HCT116 (cell line): Measurements from ENCODE around the gene JAK1. TPM values are rescaled to one million over a fixed set of nuclear protein-coding genes. Genes with fewer than 3 reads are reported as not detected.

Experiments used
- ATAC-seq: fragments of 200-7000 bp; cut with Tn5 transposase; 2 replicates; pipeline ENCODE4 v1.9.1; 2020; ENCODE audit warnings: mild to moderate bottlenecking, moderate library complexity
- BruUV-seq: library from RNA; stranded (reverse); fragments of 400-500 nt; replicated peaks from 2 replicates; lab custom pipeline; 2021; lab: Mats Ljungman, UMichigan
- CTCF ChIA-PET: fragments of 300-600 bp; sonication (Branson Sonifier 250); formaldehyde crosslinking; loops from one replicate; lab custom pipeline; 2021; ENCODE audit warnings: antibody characterized with exemption; lab: Charles Lee
- POLR2A ChIA-PET: fragments of 300-600, 350-600 bp; sonication (Branson Sonifier 250); formaldehyde crosslinking; loops from one replicate; lab custom pipeline; 2021; ENCODE audit warnings: antibody characterized with exemption; lab: Charles Lee
- RAD21 ChIA-PET, 2 experiments: fragments of 300-600 bp; sonication (Branson Sonifier 250); formaldehyde crosslinking; loops; one replicate each; lab custom pipeline; 2023; ENCODE audit warnings: low total read pairs in 2 of 2; ENCODE audit not compliant: uncharacterized antibody in 2 of 2, unreplicated experiment in 2 of 2, low non-redundant PET in 1 of 2; lab: Charles Lee
- DNase-seq: peaks from one replicate; pipeline ENCODE4 v3.0.0-alpha.2; 2010; ENCODE audit warnings: low read depth, low spot score
- H2AFZ ChIP-seq: fragments of 200-600 bp; shearing (Covaris generic), sonication (generic); 2 replicates; pipeline ENCODE4 v1.6.1; 2017; ENCODE audit warnings: low read depth, mixed run types, mixed read lengths, antibody characterized with exemption, low read length; ENCODE audit not compliant: poor library complexity, severe bottlenecking
- H3K27ac ChIP-seq: 2 replicates; pipeline ENCODE4 v1.5.1; 2012; ENCODE audit warnings: low read depth, low read length
- H3K27me3 ChIP-seq: fragments of 200-600 bp; sonication (generic); 2 replicates; pipeline ENCODE4 v1.6.1; 2016; ENCODE audit warnings: mixed run types, low read length, mixed read lengths; ENCODE audit not compliant: insufficient read depth
- H3K36me3 ChIP-seq, 2 experiments: fragments of 200-500 bp in 1 of 2; fragments of 200-600 bp in 1 of 2; sonication (Bioruptor generic) in 1 of 2; sonication (generic) in 1 of 2; 2 replicates each; pipeline versions ENCODE4 v1.5.1 to v1.6.1; 2014 to 2016; ENCODE audit warnings: low read length in 2 of 2, inconsistent platforms in 1 of 2, mixed read lengths in 1 of 2, mixed run types in 1 of 2; ENCODE audit not compliant: insufficient read depth in 2 of 2, control insufficient read depth in 1 of 2
- H3K4me1 ChIP-seq, 2 experiments: fragments of 200-600 bp in 1 of 2; sonication (generic) in 1 of 2; 2 replicates each; pipeline versions ENCODE4 v1.5.1 to v1.6.1; 2012 to 2017; ENCODE audit warnings: low read length in 2 of 2, inconsistent platforms in 1 of 2, mild to moderate bottlenecking in 1 of 2, mixed read lengths in 1 of 2, mixed run types in 1 of 2, moderate library complexity in 1 of 2; ENCODE audit not compliant: insufficient read depth in 2 of 2, control insufficient read depth in 1 of 2
- H3K4me2 ChIP-seq: fragments of 200-600 bp; sonication (generic); 2 replicates; pipeline ENCODE4 v1.6.1; 2017; ENCODE audit warnings: mixed run types, low read length, mixed read lengths
- H3K4me3 ChIP-seq, 2 experiments: fragments of 200-600 bp in 1 of 2; sonication (generic) in 1 of 2; replicated peaks in 1 of 2; 2 replicates each; pipeline ENCODE4 v1.5.1; 2011 to 2016; ENCODE audit warnings: low read length in 2 of 2, control low read depth in 1 of 2, low read depth in 1 of 2, mild to moderate bottlenecking in 1 of 2, mixed read lengths in 1 of 2, mixed run types in 1 of 2
- H3K79me2 ChIP-seq: fragments of 200-600 bp; sonication (generic); 2 replicates; pipeline ENCODE4 v1.6.1; 2017; ENCODE audit warnings: mild to moderate bottlenecking, mixed run types, low read length, moderate library complexity, mixed read lengths; ENCODE audit not compliant: insufficient read depth
- H3K9ac ChIP-seq: fragments of 200-600 bp; sonication (generic); 2 replicates; pipeline ENCODE4 v1.6.1; 2016; ENCODE audit warnings: low read length, mixed read lengths
- H3K9me2 ChIP-seq: fragments of 200-600 bp; sonication (generic), shearing (Covaris generic); 2 replicates; pipeline ENCODE4 v1.6.1; 2017; ENCODE audit warnings: mixed run types, mild to moderate bottlenecking, moderate library complexity; ENCODE audit not compliant: insufficient read depth
- H3K9me3 ChIP-seq, 2 experiments: fragments of 200-500 bp in 1 of 2; fragments of 200-600 bp in 1 of 2; sonication (Bioruptor generic) in 1 of 2; sonication (generic) in 1 of 2; 2 replicates each; pipeline ENCODE4 v1.6.1; 2014 to 2017; ENCODE audit warnings: low read length in 2 of 2, mixed read lengths in 2 of 2, inconsistent platforms in 1 of 2, low read depth in 1 of 2, mild to moderate bottlenecking in 1 of 2, mixed run types in 1 of 2, moderate library complexity in 1 of 2; ENCODE audit not compliant: control insufficient read depth in 1 of 2, insufficient read depth in 1 of 2
- H4K20me1 ChIP-seq: fragments of 200-600 bp; sonication (generic), shearing (Covaris generic); 2 replicates; pipeline ENCODE4 v1.6.1; 2017; ENCODE audit warnings: mixed run types, mild to moderate bottlenecking, moderate library complexity; ENCODE audit not compliant: insufficient read depth
- CEBPB ChIP-seq: IDR thresholded peaks from 2 replicates; pipeline ENCODE4 v1.6.1; 2012; ENCODE audit warnings: low read depth
- ELF1 ChIP-seq: IDR thresholded peaks from 2 replicates; pipeline ENCODE4 v1.6.1; 2012; ENCODE audit warnings: low read depth, borderline replicate concordance
- EZH2 ChIP-seq: fragments of 200-600 bp; sonication (generic); IDR thresholded peaks from 2 replicates; pipeline ENCODE4 v1.6.1; 2017; ENCODE audit warnings: antibody characterized with exemption, mixed run types
- EZH2phosphoT487 ChIP-seq: fragments of 200-600 bp; IDR thresholded peaks from 2 replicates; pipeline ENCODE4 v1.6.1; 2018; ENCODE audit warnings: antibody characterized with exemption, borderline replicate concordance
- JUND ChIP-seq: IDR thresholded peaks from 2 replicates; pipeline ENCODE4 v1.6.1; 2012
- POLR2AphosphoS5 ChIP-seq: IDR thresholded peaks from 2 replicates; pipeline ENCODE4 v1.6.1; 2011; ENCODE audit warnings: mild to moderate bottlenecking, low read depth, low read length, moderate library complexity
- RAD21 ChIP-seq: IDR thresholded peaks from 2 replicates; pipeline ENCODE4 v1.6.1; 2012; ENCODE audit warnings: low read depth, mild to moderate bottlenecking
- SIN3A ChIP-seq: IDR thresholded peaks from 2 replicates; pipeline ENCODE4 v1.6.1; 2012; ENCODE audit warnings: low read depth
- SP1 ChIP-seq: IDR thresholded peaks from 2 replicates; pipeline ENCODE4 v1.6.1; 2012; ENCODE audit warnings: low read depth
- TCF7L2 ChIP-seq: IDR thresholded peaks from 2 replicates; pipeline ENCODE4 v1.7.0; 2011; ENCODE audit warnings: borderline replicate concordance, inconsistent platforms; ENCODE audit not compliant: insufficient read depth, insufficient read length; ENCODE audit errors: extremely low read depth
- YY1 ChIP-seq: IDR thresholded peaks from 2 replicates; pipeline ENCODE4 v1.6.1; 2011; ENCODE audit warnings: low read length, low read depth, moderate library complexity, mild to moderate bottlenecking; ENCODE audit not compliant: insufficient replicate concordance; ENCODE audit errors: extremely low read depth
- ZNF274 ChIP-seq: fragments of 200-500 bp; sonication (Bioruptor generic); IDR thresholded peaks from 2 replicates; pipeline ENCODE4 v1.6.1; 2014; ENCODE audit warnings: mild to moderate bottlenecking, low read depth, low read length, inconsistent platforms
- intact Hi-C: fragments of 100-400 bp; cut with micrococcal nuclease; formaldehyde crosslinking; loops from 2 replicates; pipeline ENCODE4 v1.10.0; 2022
- total RNA-seq: library from RNA; stranded (reverse); gene quantifications from one replicate; pipeline ENCODE4 v1.2.1, GENCODE V29; 2021; ENCODE audit not compliant: unreplicated experiment
- TF ChIP-seq, protein P1 (sequence below): IDR thresholded peaks from 2 replicates; pipeline ENCODE4 v1.6.1; 2012
- TF ChIP-seq, protein P2 (sequence below): IDR thresholded peaks from 2 replicates; pipeline ENCODE4 v1.6.1; 2012
- TF ChIP-seq, protein P3 (sequence below): IDR thresholded peaks from 2 replicates; pipeline ENCODE4 v1.6.1; 2012; ENCODE audit warnings: low read depth
- TF ChIP-seq, protein P4 (sequence below), 3 experiments: fragments of 200-600 bp in 1 of 3; sonication (generic) in 1 of 3; IDR thresholded peaks in 2 of 3; conservative IDR thresholded peaks in 1 of 3; 2 replicates each; pipeline ENCODE4 v1.5.1; 2012 to 2017; ENCODE audit warnings: low read depth in 2 of 3, low read length in 2 of 3, antibody characterized with exemption in 1 of 3, borderline replicate concordance in 1 of 3, control low read depth in 1 of 3, mild to moderate bottlenecking in 1 of 3, mixed read lengths in 1 of 3, mixed run types in 1 of 3, moderate library complexity in 1 of 3; ENCODE audit not compliant: insufficient read depth in 1 of 3
- TF ChIP-seq, protein P5 (sequence below): IDR thresholded peaks from 2 replicates; pipeline ENCODE4 v1.6.1; 2011; ENCODE audit warnings: mild to moderate bottlenecking, low read length, moderate library complexity; ENCODE audit not compliant: insufficient replicate concordance; ENCODE audit errors: extremely low read depth

Gene JAK1
- total RNA-seq, 1 experiment from 2014 or later: 53.2 TPM

DNA sequence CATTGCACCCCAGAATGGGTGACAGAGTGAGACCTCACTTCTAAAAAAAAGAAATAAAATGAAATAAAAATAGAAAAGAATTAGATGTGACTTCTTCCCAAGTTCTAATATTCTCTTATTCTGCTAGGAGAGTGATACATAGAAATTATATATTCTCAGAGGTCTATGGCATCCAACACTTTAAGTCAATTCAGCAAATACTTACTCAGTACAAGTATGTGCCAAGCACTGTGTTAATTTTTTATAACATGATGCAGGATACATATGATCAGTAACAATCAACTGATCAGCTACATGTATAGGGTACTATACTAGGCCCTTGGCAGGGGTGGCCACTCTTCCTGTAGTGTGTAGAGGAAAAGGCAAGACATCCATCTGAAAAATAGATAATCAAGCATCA, 13.0 kb upstream of the JAK1 start (continued):
- TF ChIP-seq YY1: no peak
- TF ChIP-seq CEBPB: no peak
- TF ChIP-seq, protein P1, sequence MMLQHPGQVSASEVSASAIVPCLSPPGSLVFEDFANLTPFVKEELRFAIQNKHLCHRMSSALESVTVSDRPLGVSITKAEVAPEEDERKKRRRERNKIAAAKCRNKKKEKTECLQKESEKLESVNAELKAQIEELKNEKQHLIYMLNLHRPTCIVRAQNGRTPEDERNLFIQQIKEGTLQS: no peak
- no peak for TF ChIP-seq POLR2AphosphoS5

DNA sequence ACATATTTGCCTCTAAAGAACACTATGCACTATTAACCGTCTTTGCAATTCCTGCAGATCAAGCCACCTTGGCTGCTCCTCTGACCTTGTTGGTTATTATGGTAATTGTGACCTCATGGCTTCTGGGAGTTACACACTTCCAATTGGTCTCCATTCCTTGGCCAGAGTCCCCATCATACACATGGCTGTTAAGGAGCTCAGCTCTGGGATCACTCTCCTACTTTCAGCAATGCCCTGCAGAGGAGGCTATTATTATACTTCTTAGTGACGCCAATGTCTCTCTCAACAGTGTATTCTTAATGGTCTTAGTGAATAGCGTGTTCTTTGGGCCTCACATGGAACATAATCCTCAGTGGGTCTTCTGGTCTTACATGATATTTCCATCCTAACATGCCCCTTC, 10.0 kb upstream of the JAK1 start:
- no peaks in the 10 kb centered on the region for H3K27me3 ChIP-seq
- no peaks in the 10 kb centered on the region for H4K20me1 ChIP-seq
- RAD21 ChIA-PET: no interaction called here
- ATAC-seq (no peak), DNase-seq (no peak)
- H2AFZ ChIP-seq: no peak overlapping the region
- intact Hi-C loops: no loop called here
- H3K4me3 ChIP-seq: no peak overlapping the region
- H3K9me3 ChIP-seq: no peaks in the 10 kb centered on the region
- H3K4me1 ChIP-seq: no peaks in the 10 kb centered on the region
- POLR2A ChIA-PET: no interaction called here
- no peak overlapping the region for H3K4me2 ChIP-seq
- H3K27ac ChIP-seq: no peak overlapping the region
- H3K9me2 ChIP-seq: no peaks in the 10 kb centered on the region
- no peak overlapping the region for H3K9ac ChIP-seq
- no peaks in the 10 kb centered on the region for H3K79me2 ChIP-seq
- H3K36me3 ChIP-seq: no peaks in the 10 kb centered on the region
- CTCF ChIA-PET: no interaction called here
- BruUV-seq: no TSS peak
- TF ChIP-seq ELF1 (no peak), SIN3A (no peak), CEBPB (no peak), SP1 (no peak), JUND (no peak), POLR2AphosphoS5 (no peak), YY1 (no peak), EZH2 (no peak), TCF7L2 (no peak), ZNF274 (no peak), EZH2phosphoT487 (no peak), RAD21 (no peak)
- TF ChIP-seq, protein P2, sequence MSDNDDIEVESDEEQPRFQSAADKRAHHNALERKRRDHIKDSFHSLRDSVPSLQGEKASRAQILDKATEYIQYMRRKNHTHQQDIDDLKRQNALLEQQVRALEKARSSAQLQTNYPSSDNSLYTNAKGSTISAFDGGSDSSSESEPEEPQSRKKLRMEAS: no peak
- TF ChIP-seq, protein P3, sequence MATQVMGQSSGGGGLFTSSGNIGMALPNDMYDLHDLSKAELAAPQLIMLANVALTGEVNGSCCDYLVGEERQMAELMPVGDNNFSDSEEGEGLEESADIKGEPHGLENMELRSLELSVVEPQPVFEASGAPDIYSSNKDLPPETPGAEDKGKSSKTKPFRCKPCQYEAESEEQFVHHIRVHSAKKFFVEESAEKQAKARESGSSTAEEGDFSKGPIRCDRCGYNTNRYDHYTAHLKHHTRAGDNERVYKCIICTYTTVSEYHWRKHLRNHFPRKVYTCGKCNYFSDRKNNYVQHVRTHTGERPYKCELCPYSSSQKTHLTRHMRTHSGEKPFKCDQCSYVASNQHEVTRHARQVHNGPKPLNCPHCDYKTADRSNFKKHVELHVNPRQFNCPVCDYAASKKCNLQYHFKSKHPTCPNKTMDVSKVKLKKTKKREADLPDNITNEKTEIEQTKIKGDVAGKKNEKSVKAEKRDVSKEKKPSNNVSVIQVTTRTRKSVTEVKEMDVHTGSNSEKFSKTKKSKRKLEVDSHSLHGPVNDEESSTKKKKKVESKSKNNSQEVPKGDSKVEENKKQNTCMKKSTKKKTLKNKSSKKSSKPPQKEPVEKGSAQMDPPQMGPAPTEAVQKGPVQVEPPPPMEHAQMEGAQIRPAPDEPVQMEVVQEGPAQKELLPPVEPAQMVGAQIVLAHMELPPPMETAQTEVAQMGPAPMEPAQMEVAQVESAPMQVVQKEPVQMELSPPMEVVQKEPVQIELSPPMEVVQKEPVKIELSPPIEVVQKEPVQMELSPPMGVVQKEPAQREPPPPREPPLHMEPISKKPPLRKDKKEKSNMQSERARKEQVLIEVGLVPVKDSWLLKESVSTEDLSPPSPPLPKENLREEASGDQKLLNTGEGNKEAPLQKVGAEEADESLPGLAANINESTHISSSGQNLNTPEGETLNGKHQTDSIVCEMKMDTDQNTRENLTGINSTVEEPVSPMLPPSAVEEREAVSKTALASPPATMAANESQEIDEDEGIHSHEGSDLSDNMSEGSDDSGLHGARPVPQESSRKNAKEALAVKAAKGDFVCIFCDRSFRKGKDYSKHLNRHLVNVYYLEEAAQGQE: no peak
- TF ChIP-seq, protein P4, sequence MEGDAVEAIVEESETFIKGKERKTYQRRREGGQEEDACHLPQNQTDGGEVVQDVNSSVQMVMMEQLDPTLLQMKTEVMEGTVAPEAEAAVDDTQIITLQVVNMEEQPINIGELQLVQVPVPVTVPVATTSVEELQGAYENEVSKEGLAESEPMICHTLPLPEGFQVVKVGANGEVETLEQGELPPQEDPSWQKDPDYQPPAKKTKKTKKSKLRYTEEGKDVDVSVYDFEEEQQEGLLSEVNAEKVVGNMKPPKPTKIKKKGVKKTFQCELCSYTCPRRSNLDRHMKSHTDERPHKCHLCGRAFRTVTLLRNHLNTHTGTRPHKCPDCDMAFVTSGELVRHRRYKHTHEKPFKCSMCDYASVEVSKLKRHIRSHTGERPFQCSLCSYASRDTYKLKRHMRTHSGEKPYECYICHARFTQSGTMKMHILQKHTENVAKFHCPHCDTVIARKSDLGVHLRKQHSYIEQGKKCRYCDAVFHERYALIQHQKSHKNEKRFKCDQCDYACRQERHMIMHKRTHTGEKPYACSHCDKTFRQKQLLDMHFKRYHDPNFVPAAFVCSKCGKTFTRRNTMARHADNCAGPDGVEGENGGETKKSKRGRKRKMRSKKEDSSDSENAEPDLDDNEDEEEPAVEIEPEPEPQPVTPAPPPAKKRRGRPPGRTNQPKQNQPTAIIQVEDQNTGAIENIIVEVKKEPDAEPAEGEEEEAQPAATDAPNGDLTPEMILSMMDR (IDR thresholded peaks at IDR 0.05 in 2 of 3, conservative IDR thresholded peaks at IDR 0.05 in 1 of 3; ENCODE audit: borderline replicate concordance in 1 of 3, insufficient read depth in 1 of 3, low read depth in 2 of 3, low read length in 2 of 3): no peak
- TF ChIP-seq, protein P5, sequence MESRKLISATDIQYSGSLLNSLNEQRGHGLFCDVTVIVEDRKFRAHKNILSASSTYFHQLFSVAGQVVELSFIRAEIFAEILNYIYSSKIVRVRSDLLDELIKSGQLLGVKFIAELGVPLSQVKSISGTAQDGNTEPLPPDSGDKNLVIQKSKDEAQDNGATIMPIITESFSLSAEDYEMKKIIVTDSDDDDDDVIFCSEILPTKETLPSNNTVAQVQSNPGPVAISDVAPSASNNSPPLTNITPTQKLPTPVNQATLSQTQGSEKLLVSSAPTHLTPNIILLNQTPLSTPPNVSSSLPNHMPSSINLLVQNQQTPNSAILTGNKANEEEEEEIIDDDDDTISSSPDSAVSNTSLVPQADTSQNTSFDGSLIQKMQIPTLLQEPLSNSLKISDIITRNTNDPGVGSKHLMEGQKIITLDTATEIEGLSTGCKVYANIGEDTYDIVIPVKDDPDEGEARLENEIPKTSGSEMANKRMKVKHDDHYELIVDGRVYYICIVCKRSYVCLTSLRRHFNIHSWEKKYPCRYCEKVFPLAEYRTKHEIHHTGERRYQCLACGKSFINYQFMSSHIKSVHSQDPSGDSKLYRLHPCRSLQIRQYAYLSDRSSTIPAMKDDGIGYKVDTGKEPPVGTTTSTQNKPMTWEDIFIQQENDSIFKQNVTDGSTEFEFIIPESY: no peak
